ENCODE results near the gene FDCSP.

Gene FDCSP

DNA sequence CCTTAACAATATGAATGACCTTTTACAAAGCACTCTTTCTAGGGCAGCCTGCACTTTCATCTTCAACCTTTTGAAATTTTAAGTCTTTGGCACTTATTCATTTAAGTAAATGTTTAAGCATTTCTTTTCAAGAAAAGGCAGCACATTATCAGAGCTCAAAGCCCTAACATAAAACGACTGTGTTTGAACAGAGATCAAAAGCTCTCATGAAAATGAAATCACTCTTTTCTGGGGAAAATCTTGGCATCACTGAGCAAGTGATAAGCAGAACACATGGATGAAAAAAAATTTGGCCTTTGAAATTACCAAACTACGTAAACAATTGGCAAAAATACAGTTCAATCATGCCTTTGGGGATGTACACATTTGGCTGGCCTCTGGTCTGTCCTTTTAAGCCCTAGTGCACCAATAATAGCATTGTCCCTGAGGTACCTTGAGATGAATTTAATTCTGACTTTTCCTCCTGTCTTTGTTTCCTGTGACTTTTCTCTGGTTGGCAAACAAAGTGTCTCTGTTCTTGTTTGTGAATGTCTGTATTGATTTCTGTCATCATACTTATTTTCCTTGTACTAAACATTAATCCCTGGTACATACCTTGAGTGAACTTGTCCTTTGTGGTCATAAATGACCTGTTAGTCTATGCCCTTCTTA, 43.3 kb upstream of the FDCSP start:
- H3K9me3 ChIP-seq (ENCODE audit: severe bottlenecking): no peaks in the 10 kb centered on the region
- H3K4me1 ChIP-seq (ENCODE audit: insufficient read depth, poor library complexity, severe bottlenecking): no peaks in the 10 kb centered on the region
- TF ChIP-seq, protein P1, sequence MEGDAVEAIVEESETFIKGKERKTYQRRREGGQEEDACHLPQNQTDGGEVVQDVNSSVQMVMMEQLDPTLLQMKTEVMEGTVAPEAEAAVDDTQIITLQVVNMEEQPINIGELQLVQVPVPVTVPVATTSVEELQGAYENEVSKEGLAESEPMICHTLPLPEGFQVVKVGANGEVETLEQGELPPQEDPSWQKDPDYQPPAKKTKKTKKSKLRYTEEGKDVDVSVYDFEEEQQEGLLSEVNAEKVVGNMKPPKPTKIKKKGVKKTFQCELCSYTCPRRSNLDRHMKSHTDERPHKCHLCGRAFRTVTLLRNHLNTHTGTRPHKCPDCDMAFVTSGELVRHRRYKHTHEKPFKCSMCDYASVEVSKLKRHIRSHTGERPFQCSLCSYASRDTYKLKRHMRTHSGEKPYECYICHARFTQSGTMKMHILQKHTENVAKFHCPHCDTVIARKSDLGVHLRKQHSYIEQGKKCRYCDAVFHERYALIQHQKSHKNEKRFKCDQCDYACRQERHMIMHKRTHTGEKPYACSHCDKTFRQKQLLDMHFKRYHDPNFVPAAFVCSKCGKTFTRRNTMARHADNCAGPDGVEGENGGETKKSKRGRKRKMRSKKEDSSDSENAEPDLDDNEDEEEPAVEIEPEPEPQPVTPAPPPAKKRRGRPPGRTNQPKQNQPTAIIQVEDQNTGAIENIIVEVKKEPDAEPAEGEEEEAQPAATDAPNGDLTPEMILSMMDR (IDR thresholded peaks at IDR 0.05; ENCODE audit: poor library complexity, severe bottlenecking): no peak
- DNase-seq (ENCODE audit: low spot score) (no peak), ATAC-seq (ENCODE audit: low read depth) (no peak)
- no peaks in the 10 kb centered on the region for H3K27me3 ChIP-seq (ENCODE audit: insufficient read depth, poor library complexity, severe bottlenecking)
- H3K36me3 ChIP-seq (ENCODE audit: low read depth): no peaks in the 10 kb centered on the region
- H3K27ac ChIP-seq (ENCODE audit: poor library complexity, severe bottlenecking): no peak overlapping the region
- no peak overlapping the region for H3K4me3 ChIP-seq (ENCODE audit: severe bottlenecking)

DNA sequence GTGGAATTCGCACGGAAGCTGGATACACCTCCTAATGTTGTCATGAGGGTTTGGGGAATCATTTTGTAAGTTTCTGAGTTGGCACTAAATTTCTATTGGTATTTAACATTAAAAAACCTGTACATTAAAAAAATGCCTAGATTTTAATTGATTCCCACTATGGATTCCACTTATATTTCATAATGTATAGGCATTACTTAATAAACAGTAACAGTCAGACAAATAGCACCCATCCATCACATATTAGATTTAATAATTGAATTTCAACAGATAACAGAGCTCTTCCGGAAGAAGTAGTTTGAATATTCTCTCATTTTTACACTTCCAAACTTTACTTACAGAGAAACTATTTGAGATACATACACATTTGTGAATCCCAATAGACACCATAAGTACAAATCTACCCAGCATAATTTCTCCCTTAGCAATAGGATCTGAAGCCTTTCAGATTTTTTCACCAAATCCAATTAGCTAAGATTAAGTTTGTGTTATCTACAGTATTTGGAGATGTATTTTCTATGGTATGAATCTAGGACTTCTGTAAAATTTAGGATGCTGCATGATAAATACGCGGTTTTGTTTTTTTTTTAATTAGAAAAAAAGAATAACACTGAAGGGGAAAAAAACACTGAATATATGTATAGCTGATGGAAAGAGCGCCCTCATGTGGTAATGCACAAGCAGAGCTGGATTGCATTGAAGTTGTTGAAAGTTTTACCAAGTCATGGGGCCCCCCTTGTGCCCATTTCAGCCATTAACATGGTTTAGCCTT, 42.6 kb upstream of the FDCSP start:
- no peak overlapping the region for H3K27ac ChIP-seq (ENCODE audit: poor library complexity, severe bottlenecking)
- TF ChIP-seq, protein P1 (IDR thresholded peaks at IDR 0.05; ENCODE audit: poor library complexity, severe bottlenecking): peak; percentile 86
- ATAC-seq (ENCODE audit: low read depth): peak; percentile 61; the same call in 2 of the 3 replicates

DNA sequence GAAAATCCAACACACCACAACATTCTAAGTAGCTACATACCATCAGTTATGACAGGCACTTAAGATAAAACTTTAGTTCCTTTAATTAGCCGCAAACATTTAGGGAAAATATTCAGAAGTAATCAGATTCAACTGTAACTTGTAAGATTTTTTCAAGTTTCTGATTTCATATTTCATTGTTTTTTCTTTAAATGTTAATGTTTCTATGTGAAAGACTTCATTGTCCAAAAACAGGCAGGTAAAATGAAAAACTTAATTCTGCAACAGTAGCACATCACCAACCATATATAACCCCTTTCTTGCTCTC, 42.0 kb upstream of the FDCSP start:
- Histone ChIP-seq H3K27ac (ENCODE audit: poor library complexity, severe bottlenecking) (no peak overlapping the region), H3K9me3 (ENCODE audit: severe bottlenecking) (no peaks in the 10 kb centered on the region), H3K27me3 (ENCODE audit: insufficient read depth, poor library complexity, severe bottlenecking) (no peaks in the 10 kb centered on the region), H3K36me3 (ENCODE audit: low read depth) (no peaks in the 10 kb centered on the region), H3K4me1 (ENCODE audit: insufficient read depth, poor library complexity, severe bottlenecking) (no peaks in the 10 kb centered on the region), H3K4me3 (ENCODE audit: severe bottlenecking) (no peak overlapping the region)
- TF ChIP-seq, protein P1 (IDR thresholded peaks at IDR 0.05; ENCODE audit: poor library complexity, severe bottlenecking): peak; percentile 65
- ATAC-seq (ENCODE audit: low read depth): no peak
- no peak for DNase-seq (ENCODE audit: low spot score)

More for the DNA sequence above, 42.6 kb upstream of the FDCSP start:
- H3K36me3 ChIP-seq (ENCODE audit: low read depth): no peaks in the 10 kb centered on the region
- H3K9me3 ChIP-seq (ENCODE audit: severe bottlenecking): no peaks in the 10 kb centered on the region
- H3K4me3 ChIP-seq (ENCODE audit: severe bottlenecking): no peak overlapping the region
- H3K27me3 ChIP-seq (ENCODE audit: insufficient read depth, poor library complexity, severe bottlenecking): no peaks in the 10 kb centered on the region
- no peaks in the 10 kb centered on the region for H3K4me1 ChIP-seq (ENCODE audit: insufficient read depth, poor library complexity, severe bottlenecking)
- DNase-seq (ENCODE audit: low spot score): no peak

DNA sequence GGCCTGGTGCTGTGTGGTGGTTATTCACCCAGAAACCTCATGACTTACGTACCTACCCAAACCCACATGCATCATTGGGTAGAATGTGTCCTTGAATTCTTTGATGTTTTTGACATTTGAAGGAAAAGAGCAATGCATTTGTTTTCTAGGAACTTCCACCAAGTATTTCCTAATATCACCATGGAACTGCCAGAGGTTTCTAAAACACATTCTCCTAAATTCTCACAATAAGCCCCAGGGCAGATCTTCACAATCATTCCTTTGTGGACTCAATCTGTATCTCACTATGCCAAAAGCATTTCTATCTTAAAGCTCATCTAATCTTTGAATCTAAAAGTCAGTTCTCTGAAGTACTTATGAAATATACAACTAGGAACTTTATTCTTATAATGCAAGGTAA, 38.7 kb upstream of the FDCSP start:
- Histone ChIP-seq H3K4me1 (ENCODE audit: insufficient read depth, poor library complexity, severe bottlenecking) (no peaks in the 10 kb centered on the region), H3K36me3 (ENCODE audit: low read depth) (no peaks in the 10 kb centered on the region), H3K9me3 (ENCODE audit: severe bottlenecking) (no peaks in the 10 kb centered on the region), H3K27me3 (ENCODE audit: insufficient read depth, poor library complexity, severe bottlenecking) (no peaks in the 10 kb centered on the region), H3K4me3 (ENCODE audit: severe bottlenecking) (no peak overlapping the region), H3K27ac (ENCODE audit: poor library complexity, severe bottlenecking) (no peak overlapping the region)
- TF ChIP-seq, protein P1 (IDR thresholded peaks at IDR 0.05; ENCODE audit: poor library complexity, severe bottlenecking): no peak
- ATAC-seq (ENCODE audit: low read depth) (no peak), DNase-seq (ENCODE audit: low spot score) (no peak)

DNA sequence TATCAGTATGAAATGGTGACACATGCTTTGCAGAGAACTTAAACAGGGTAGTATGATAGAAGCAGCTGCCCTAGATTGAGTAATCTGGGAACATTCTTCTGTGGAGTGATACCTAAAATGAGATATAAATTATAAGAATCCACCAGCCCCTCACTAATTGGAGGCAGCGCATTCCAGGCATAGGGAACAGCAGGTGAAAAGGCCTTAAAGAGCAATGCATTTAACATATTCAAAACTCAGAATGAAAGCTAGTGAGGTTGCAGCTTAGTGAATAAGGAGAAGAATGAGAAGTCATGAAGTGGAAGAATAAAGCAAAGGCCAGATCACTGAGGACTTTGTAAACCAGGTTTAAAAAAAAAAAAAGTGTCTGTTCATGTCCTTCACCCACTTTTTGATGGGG, 35.3 kb upstream of the FDCSP start:
- no peaks in the 10 kb centered on the region for H3K36me3 ChIP-seq (ENCODE audit: low read depth)
- ATAC-seq (ENCODE audit: low read depth) (no peak), DNase-seq (ENCODE audit: low spot score) (no peak)

More for the DNA sequence above, 35.3 kb upstream of the FDCSP start:
- Histone ChIP-seq H3K27me3 (ENCODE audit: insufficient read depth, poor library complexity, severe bottlenecking) (no peaks in the 10 kb centered on the region), H3K4me3 (ENCODE audit: severe bottlenecking) (no peak overlapping the region), H3K27ac (ENCODE audit: poor library complexity, severe bottlenecking) (no peak overlapping the region), H3K9me3 (ENCODE audit: severe bottlenecking) (no peaks in the 10 kb centered on the region), H3K4me1 (ENCODE audit: insufficient read depth, poor library complexity, severe bottlenecking) (no peaks in the 10 kb centered on the region)
- TF ChIP-seq, protein P1 (IDR thresholded peaks at IDR 0.05; ENCODE audit: poor library complexity, severe bottlenecking): no peak

Data from RWPE2 (cell line).